Ovary (tissue), 9 donors: Measurements from ENCODE around the gene ACAP1. TPM values are rescaled to one million over a fixed set of nuclear protein-coding genes. Genes with fewer than 3 reads are reported as not detected.
A peak's percentile ranks its signal among the peaks of the same experiment; 100 is the strongest.

Source experiments
- DNase-seq, 5 donors: peaks; one replicate each; pipeline ENCODE4 v3.0.0-alpha.2; 2019 to 2020
- H3K27ac ChIP-seq, 2 donors: fragments of 200-600 bp; one replicate each; pipeline versions ENCODE4 v1.5.1 to v1.8.0; 2019 to 2022
- H3K27me3 ChIP-seq: fragments of 200-600 bp; one replicate; pipeline ENCODE4 v1.8.0; 2022
- H3K36me3 ChIP-seq: fragments of 200-600 bp; sonication (generic); one replicate; pipeline ENCODE4 v1.5.1; 2019
- H3K4me1 ChIP-seq: one replicate; pipeline ENCODE4 v1.8.1; 2013; ENCODE audit warnings: mild to moderate bottlenecking, moderate library complexity; ENCODE audit not compliant: insufficient read depth
- H3K4me3 ChIP-seq: fragments of 200-600 bp; sonication (generic); one replicate; pipeline ENCODE4 v1.5.1; 2017
- H3K9me3 ChIP-seq, 2 donors: fragments of 200-600 bp in 1 of 2; sonication (generic) in 1 of 2; one replicate each; pipeline versions ENCODE4 v1.5.1 to v1.8.1; 2013 to 2019; ENCODE audit warnings: mild to moderate bottlenecking in 1 of 2, moderate library complexity in 1 of 2
- EP300 ChIP-seq: sonication (generic); formaldehyde crosslinking; IDR thresholded peaks from one replicate; pipeline ENCODE4 v1.6.1; 2017; ENCODE audit warnings: antibody characterized with exemption
- POLR2A ChIP-seq: fragments of 450-650 bp; IDR thresholded peaks from one replicate; pipeline ENCODE4 v1.6.1; 2017; ENCODE audit warnings: antibody characterized with exemption, mild to moderate bottlenecking, moderate library complexity
- WGBS, 3 donors: extraction: QIAGEN DNeasy Blood & Tissue Kit in 1 of 3; methylation state at CpG; one replicate each; pipeline versions ENCODE4 v1.1.5 to v1.1.7; 2013 to 2017; 5-methylcytosine and 5-hydroxymethylcytosine counted together
- intact Hi-C, 4 donors: fragments of 100-400 bp; cut with DNase I; formaldehyde crosslinking; loops; one replicate each; pipeline versions ENCODE4 v1.11.0 to v1.15.1; 2022 to 2023
- polyA plus RNA-seq, 2 donors: library from polyadenylated mRNA; stranded (reverse); fragments of 200-250 nt in 1 of 2; fragments of 350-450 nt in 1 of 2; fragmentation: Illumina TruSeq in 1 of 2; extraction: RNeasy Lipid Tissue Mini Kit (QIAGEN cat#74804) in 1 of 2; gene quantifications; one replicate each; pipeline ENCODE4 v1.2.3, GENCODE V29; 2013 to 2014
- total RNA-seq, 7 donors: library from RNA; depleted of rRNA in 2 of 7; stranded (reverse); fragments of >200 nt in 2 of 7; fragmentation: NEBNext Ultra II Directional in 3 of 7; extraction: Animal tissue kit (Norgen Biotek cat#: 25700) in 3 of 7; gene quantifications; one replicate each; pipeline versions ENCODE4 v1.1.0 to v1.2.4, GENCODE V29; 2016 to 2023
- TF ChIP-seq, protein P1 (sequence below), 3 donors: fragments of 450-650 bp in 2 of 3; fragments of 200-600 bp in 1 of 3; IDR thresholded peaks; one replicate each; pipeline versions ENCODE4 v1.5.1 to v1.8.0; 2016 to 2022; ENCODE audit warnings: antibody characterized with exemption in 3 of 3, mild to moderate bottlenecking in 1 of 3
- donor health status: DM: no; HTN: no; CAD: no; lungs with moderate emphysema.
- donor health status: DM: no; HTN: no; CAD: no.
- donor health status: Bipolar disorder and iron deficiency.
- donor health status: DM: yes; HTN: yes; CAD: no.
- donor health status: DM: no; HTN: no; CAD: no.
- donor health status: DM: yes; HTN: yes; CAD: no.

ACAP1 gene
- total and polyA plus RNA-seq, 9 donors, result 1.9 to 9.4 (median 5.5) TPM

DNA sequence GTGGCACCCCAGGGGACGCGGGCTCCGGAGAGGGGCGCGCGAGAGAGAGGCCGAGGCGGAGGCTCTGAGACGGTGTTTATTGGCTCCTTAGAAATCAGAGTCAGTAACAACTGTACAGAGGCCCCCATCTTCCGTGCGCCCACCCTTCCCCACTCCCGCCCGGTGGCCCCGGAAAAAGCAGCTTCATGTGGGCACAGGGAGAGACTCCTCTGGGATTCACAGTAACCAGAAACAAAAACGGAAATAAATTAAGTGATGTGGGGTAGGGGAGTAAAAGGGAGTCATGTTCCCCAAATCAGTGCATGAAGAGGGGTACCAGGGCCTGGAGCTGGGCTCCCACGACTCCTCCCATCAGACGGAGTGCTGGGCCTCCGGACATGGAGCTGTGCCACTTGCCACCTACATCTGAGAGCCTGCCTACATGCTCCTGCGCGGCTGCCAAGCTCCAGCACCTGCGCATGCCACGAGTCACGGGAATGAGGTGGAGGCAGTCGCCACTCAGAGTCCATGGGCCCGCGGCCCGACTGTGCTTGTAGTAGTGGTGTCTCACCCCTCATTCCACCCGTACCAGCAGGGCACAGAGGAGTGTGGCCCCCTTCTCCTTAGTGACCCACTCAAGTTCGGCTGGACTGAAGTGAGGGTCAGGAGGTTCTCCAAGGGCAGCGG is 20.6 kb upstream of the ACAP1 start:
- H3K36me3 ChIP-seq, result no peaks in the 10 kb centered on the region
- H3K9me3 ChIP-seq, result no peaks in the 10 kb centered on the region
- H3K27me3 ChIP-seq, result no peaks in the 10 kb centered on the region
- H3K4me3 ChIP-seq, result peak overlapping the region; percentile 84
- 31 to 35% (median 34%) methylated on average over 30 of the region's 30 CpGs for WGBS, 3 donors
- TF ChIP-seq, protein P1, sequence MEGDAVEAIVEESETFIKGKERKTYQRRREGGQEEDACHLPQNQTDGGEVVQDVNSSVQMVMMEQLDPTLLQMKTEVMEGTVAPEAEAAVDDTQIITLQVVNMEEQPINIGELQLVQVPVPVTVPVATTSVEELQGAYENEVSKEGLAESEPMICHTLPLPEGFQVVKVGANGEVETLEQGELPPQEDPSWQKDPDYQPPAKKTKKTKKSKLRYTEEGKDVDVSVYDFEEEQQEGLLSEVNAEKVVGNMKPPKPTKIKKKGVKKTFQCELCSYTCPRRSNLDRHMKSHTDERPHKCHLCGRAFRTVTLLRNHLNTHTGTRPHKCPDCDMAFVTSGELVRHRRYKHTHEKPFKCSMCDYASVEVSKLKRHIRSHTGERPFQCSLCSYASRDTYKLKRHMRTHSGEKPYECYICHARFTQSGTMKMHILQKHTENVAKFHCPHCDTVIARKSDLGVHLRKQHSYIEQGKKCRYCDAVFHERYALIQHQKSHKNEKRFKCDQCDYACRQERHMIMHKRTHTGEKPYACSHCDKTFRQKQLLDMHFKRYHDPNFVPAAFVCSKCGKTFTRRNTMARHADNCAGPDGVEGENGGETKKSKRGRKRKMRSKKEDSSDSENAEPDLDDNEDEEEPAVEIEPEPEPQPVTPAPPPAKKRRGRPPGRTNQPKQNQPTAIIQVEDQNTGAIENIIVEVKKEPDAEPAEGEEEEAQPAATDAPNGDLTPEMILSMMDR (IDR thresholded peaks at IDR 0.05), result no peak
- TF ChIP-seq POLR2A (no peak), EP300 (no peak)
- intact Hi-C loops, result no loop called here
- H3K4me1 ChIP-seq, result peaks cover 4% of the 10 kb centered on the region
- H3K27ac ChIP-seq, result peak overlapping the region; percentile 78 to 81
- peak in 2 of 5 donors; percentile 47 to 60 for DNase-seq

DNA sequence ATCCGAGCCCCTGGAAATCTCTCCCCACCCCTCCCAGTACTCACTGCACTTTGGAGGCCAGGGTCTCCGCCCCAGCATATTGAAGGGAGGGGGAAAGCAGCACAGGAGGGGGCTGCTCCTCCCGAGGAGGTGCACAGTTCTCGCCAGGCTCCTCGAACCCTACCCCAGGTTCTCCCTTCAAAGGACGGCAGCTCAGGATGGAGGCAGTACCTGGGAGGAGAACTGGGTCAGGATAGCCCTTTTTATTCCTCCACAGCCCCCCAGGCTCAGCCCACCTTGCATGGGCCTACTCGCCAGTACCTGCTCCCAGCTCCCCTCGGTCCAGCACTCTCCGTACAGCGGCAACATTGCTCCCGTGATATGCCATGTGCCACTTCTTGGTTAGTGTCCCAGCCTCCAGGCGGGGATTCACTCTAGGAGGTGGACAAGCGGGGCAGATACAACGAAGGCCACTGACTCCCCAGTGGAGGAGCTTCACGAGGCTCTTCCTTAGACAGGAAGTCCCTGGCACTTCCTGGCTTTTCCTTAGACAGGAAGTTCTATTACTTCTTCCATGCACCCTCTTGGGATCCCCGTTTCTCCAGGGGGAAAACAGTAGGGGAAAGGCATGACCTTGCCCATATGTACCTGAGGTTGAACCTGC is 19.0 kb upstream of the ACAP1 start:
- Histone ChIP-seq H3K27ac (no peak overlapping the region), H3K4me1 (peaks cover 4% of the 10 kb centered on the region), H3K9me3 (no peaks in the 10 kb centered on the region), H3K4me3 (no peak overlapping the region), H3K36me3 (no peaks in the 10 kb centered on the region), H3K27me3 (no peaks in the 10 kb centered on the region)
- DNase-seq, result peak in 2 of 5 donors; percentile 17 to 25
- TF ChIP-seq POLR2A (no peak), EP300 (no peak)
- TF ChIP-seq, protein P1 (IDR thresholded peaks at IDR 0.05), result no peak
- intact Hi-C loops, result no loop called here
- whole genome bisulfite sequencing, 3 donors, result 77 to 82% (median 81%) methylated on average over 15 to 16 of the region's 16 CpGs

DNA sequence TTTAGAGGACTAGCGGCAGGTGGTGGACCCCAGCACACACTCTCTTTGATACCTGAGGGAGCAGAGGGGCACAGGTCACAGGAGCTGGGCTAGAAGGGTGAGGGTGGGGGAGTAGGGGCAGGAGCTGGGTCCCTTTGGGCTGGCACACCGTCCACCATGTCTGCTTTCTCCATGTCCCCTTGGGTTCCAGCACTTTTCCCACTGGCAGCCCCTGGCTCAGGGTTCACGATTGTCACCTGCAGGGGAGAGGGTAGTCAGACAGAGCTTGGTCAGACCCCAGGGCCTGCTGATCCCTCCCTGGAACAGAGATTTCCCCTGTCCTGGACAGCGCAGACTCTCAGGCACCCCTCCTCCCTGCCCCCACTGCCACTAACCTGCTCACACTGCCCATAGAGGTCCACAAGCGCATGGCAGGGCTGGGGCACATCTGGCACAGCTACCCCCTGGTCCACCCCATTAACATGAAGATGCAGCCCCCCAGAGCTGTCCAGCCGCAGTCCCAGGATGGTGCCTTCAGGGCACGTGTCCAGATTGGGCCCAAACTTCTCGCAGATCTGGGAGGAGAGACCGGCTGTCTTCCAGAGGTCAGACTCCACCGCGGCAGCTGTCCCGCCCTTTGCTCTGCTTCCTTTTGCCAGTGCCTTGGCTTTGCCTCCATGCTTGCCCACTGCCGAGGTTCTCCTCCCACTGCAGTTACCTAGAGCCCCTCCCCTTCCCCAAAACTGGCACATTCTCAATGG is 18.0 kb upstream of the ACAP1 start:
- DNase-seq, result peak in 2 of 5 donors; percentile 21 to 28
- no peaks in the 10 kb centered on the region for H3K27me3 ChIP-seq
- intact Hi-C loops, result no loop called here
- TF ChIP-seq POLR2A, result no peak
- TF ChIP-seq, protein P1 (IDR thresholded peaks at IDR 0.05), result no peak
- TF ChIP-seq EP300, result no peak
- no peaks in the 10 kb centered on the region for H3K36me3 ChIP-seq
- H3K27ac ChIP-seq, result no peak overlapping the region
- WGBS, 3 donors, result 85 to 87% (median 86%) methylated on average over 12 to 13 of the region's 13 CpGs
- no peaks in the 10 kb centered on the region for H3K9me3 ChIP-seq
- peaks cover 4% of the 10 kb centered on the region for H3K4me1 ChIP-seq
- H3K4me3 ChIP-seq, result no peak overlapping the region

DNA sequence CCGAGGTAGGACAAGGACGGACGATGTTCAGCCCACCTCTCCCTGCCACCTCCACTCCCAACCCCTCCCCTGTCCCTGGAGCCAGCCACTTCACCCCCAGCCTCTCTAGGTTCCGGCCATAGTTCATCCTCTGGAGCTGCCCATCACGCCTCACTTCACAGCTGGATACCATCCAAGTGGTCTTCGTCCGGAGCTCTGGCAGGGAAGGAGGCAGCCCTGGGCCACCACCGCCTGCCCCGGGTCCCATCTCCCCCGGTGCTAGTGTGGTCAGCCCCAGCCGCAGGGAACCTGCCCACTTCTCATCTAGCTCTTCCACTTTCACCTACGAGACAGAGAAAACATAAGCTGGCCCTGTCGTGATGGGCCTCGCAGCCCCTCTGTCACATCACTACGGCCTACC is 14.9 kb upstream of the ACAP1 start:
- Histone ChIP-seq H3K4me1 (no peaks in the 10 kb centered on the region), H3K36me3 (no peaks in the 10 kb centered on the region), H3K4me3 (no peak overlapping the region), H3K27me3 (no peaks in the 10 kb centered on the region), H3K9me3 (no peaks in the 10 kb centered on the region), H3K27ac (no peak overlapping the region)
- intact Hi-C loops, result no loop called here
- peak in 1 of 5 donors; percentile 22 for DNase-seq
- TF ChIP-seq EP300 (no peak), POLR2A (no peak)
- WGBS, 3 donors, result 88 to 90% (median 89%) methylated on average over 15 of the region's 15 CpGs
